GM12878 (cell line): ENCODE results near the gene CAPZB. TPM values are rescaled to one million over a fixed set of nuclear protein-coding genes. Genes with fewer than 3 reads are reported as not detected.

Experiments used
- ATAC-seq: fragments of 200-7000 bp; cut with Tn5 transposase; 3 replicates; pipeline ENCODE4 v1.9.1; 2020; ENCODE audit warnings: mild to moderate bottlenecking, moderate library complexity
- BruUV-seq: library from RNA; stranded (reverse); fragments of 400-500 nt; replicated peaks from 2 replicates; lab custom pipeline; 2021; lab: Mats Ljungman, UMichigan
- CTCF ChIA-PET: fragments of 300-600 bp; sonication (Branson Sonifier 250); formaldehyde crosslinking; extraction: SDS; loops from one replicate; lab custom pipeline; 2021; ENCODE audit warnings: inconsistent platforms; lab: Yijun Ruan, JAX
- POLR2A ChIA-PET: fragments of 350-600 bp; formaldehyde crosslinking; extraction: SDS; loops from one replicate; lab custom pipeline; 2021; ENCODE audit warnings: inconsistent platforms; lab: Charles Lee
- RAD21 ChIA-PET: fragments of 300-600 bp; sonication (Branson Sonifier 250); formaldehyde crosslinking; loops from one replicate; lab custom pipeline; 2023; ENCODE audit warnings: antibody characterized with exemption; ENCODE audit not compliant: unreplicated experiment; lab: Charles Lee
- SMC1A ChIA-PET: fragments of 300-600 bp; sonication (Branson Sonifier 250); formaldehyde crosslinking; loops from one replicate; lab custom pipeline; 2023; ENCODE audit not compliant: unreplicated experiment, uncharacterized antibody; lab: Charles Lee
- DNase-seq: peaks from one replicate; pipeline ENCODE4 v3.0.0-alpha.2; 2011; ENCODE audit warnings: low read depth, low spot score
- FAIRE-seq: peaks from 3 replicates; lab custom pipeline; 2011; peaks lifted over from hg19 to GRCh38; lab: Jason Lieb, UNC
- H2AFZ ChIP-seq: 2 replicates; pipeline ENCODE4 v1.6.0; 2011; ENCODE audit warnings: low read depth, low read length, control low read depth; ENCODE audit not compliant: control insufficient read depth
- H3K27ac ChIP-seq: 2 replicates; pipeline ENCODE4 v1.5.1; 2011; ENCODE audit warnings: control low read depth; ENCODE audit not compliant: control insufficient read depth, insufficient read depth
- H3K27me3 ChIP-seq, 2 experiments: replicated peaks in 1 of 2; 2 replicates each; pipeline versions ENCODE4 v1.6.0 to v1.6.1; 2011; ENCODE audit warnings: low read length in 1 of 2; ENCODE audit not compliant: control insufficient read depth in 2 of 2, insufficient read depth in 2 of 2
- H3K36me3 ChIP-seq, 2 experiments: 2 replicates each; pipeline ENCODE4 v1.5.1; 2011; ENCODE audit warnings: low read length in 1 of 2; ENCODE audit not compliant: control insufficient read depth in 2 of 2, insufficient read depth in 2 of 2
- H3K4me1 ChIP-seq: 2 replicates; pipeline ENCODE4 v1.6.1; 2011; ENCODE audit warnings: mild to moderate bottlenecking, low read length, moderate library complexity, mixed read lengths; ENCODE audit not compliant: control insufficient read depth, insufficient read depth
- H3K4me2 ChIP-seq: 2 replicates; pipeline ENCODE4 v1.6.0; 2011; ENCODE audit warnings: control low read depth; ENCODE audit not compliant: control insufficient read depth, insufficient read depth
- H3K4me3 ChIP-seq: fragments of 200-600 bp; sonication (generic); 2 replicates; pipeline ENCODE4 v1.5.1; 2016
- H3K79me2 ChIP-seq: 2 replicates; pipeline ENCODE4 v1.6.0; 2011; ENCODE audit warnings: low read length; ENCODE audit not compliant: control insufficient read depth, insufficient read depth
- H3K9ac ChIP-seq: 2 replicates; pipeline ENCODE4 v1.8.0; 2011; ENCODE audit warnings: low read length, control low read depth, mixed read lengths; ENCODE audit not compliant: control insufficient read depth, insufficient read depth
- H3K9me3 ChIP-seq: replicated peaks from 3 replicates; pipeline ENCODE4 v1.5.1; 2011; ENCODE audit warnings: mild to moderate bottlenecking, low read length; ENCODE audit not compliant: control insufficient read depth, insufficient read depth
- H4K20me1 ChIP-seq: 2 replicates; pipeline ENCODE4 v1.6.0; 2011; ENCODE audit not compliant: control insufficient read depth, insufficient read depth
- BMI1 ChIP-seq: fragments of 450-650 bp; IDR thresholded peaks from 2 replicates; pipeline ENCODE4 v1.6.1; 2016; ENCODE audit warnings: mild to moderate bottlenecking, moderate library complexity, borderline replicate concordance
- BRCA1 ChIP-seq: IDR thresholded peaks from 2 replicates; pipeline ENCODE4 v1.6.1; 2011; ENCODE audit warnings: low read depth, low read length, improper control_type of control experiment
- E2F8 ChIP-seq: fragments of 450-650 bp; IDR thresholded peaks from 2 replicates; pipeline ENCODE4 v1.6.1; 2018; ENCODE audit warnings: mild to moderate bottlenecking, low read depth, moderate library complexity; ENCODE audit not compliant: partially characterized antibody
- FOS ChIP-seq: IDR thresholded peaks from 3 replicates; pipeline ENCODE4 v1.6.1; 2011; ENCODE audit warnings: borderline replicate concordance; ENCODE audit not compliant: insufficient read length; ENCODE audit errors: extremely low read depth
- MEF2A ChIP-seq: IDR thresholded peaks from 2 replicates; pipeline ENCODE4 v1.6.1; 2011; ENCODE audit warnings: low read depth, mild to moderate bottlenecking, low read length, moderate library complexity; ENCODE audit not compliant: insufficient read depth
- MEF2B ChIP-seq: fragments of 450-650 bp; IDR thresholded peaks from 2 replicates; pipeline ENCODE4 v1.6.1; 2018; ENCODE audit warnings: mild to moderate bottlenecking, moderate library complexity; ENCODE audit not compliant: partially characterized antibody, poor library complexity, severe bottlenecking
- POLR2AphosphoS2 ChIP-seq: IDR thresholded peaks from 2 replicates; pipeline ENCODE4 v1.6.1; 2011; ENCODE audit warnings: low read depth, mild to moderate bottlenecking, low read length, improper control_type of control experiment, moderate library complexity
- RAD21 ChIP-seq: IDR thresholded peaks from 2 replicates; pipeline ENCODE4 v1.6.1; 2011; ENCODE audit warnings: mild to moderate bottlenecking, low read depth, low read length, moderate library complexity; ENCODE audit not compliant: insufficient read depth
- RB1 ChIP-seq: fragments of 450-650 bp; formaldehyde crosslinking; IDR thresholded peaks from 2 replicates; pipeline ENCODE4 v1.6.1; 2017; ENCODE audit warnings: mild to moderate bottlenecking, borderline replicate concordance
- TAF1 ChIP-seq: IDR thresholded peaks from 2 replicates; pipeline ENCODE4 v1.6.1; 2011; ENCODE audit warnings: mild to moderate bottlenecking, low read depth, low read length, borderline replicate concordance
- TCF12 ChIP-seq: IDR thresholded peaks from 2 replicates; pipeline ENCODE4 v1.6.1; 2011; ENCODE audit warnings: low read depth, mild to moderate bottlenecking, low read length
- YBX1 ChIP-seq: fragments of 450-650 bp; IDR thresholded peaks from 2 replicates; pipeline ENCODE4 v1.6.1; 2016; ENCODE audit warnings: antibody characterized with exemption
- ZBTB33 ChIP-seq: fragments of 450-650 bp; IDR thresholded peaks from 2 replicates; pipeline ENCODE4 v1.6.1; 2017; ENCODE audit warnings: mild to moderate bottlenecking
- ZNF207 ChIP-seq: fragments of 450-650 bp; IDR thresholded peaks from 2 replicates; pipeline ENCODE4 v1.6.1; 2014; ENCODE audit warnings: antibody characterized with exemption, mild to moderate bottlenecking, borderline replicate concordance
- WGBS: methylation state at CpG from one replicate; pipeline ENCODE4 v1.1.6; 2016; ENCODE audit warnings: low lambda C conversion rate; ENCODE audit not compliant: insufficient replicate concordance, insufficient coverage; ENCODE audit errors: missing lambda C conversion rate; 5-methylcytosine and 5-hydroxymethylcytosine counted together
- in situ Hi-C: fragments of 300-500 bp; cut with MboI; formaldehyde crosslinking; loops from 9 replicates; pipeline ENCODE4 v1.14.3; 2018; ENCODE audit warnings: mixed read lengths
- intact Hi-C: fragments of 100-400 bp; cut with micrococcal nuclease; formaldehyde crosslinking; loops from one replicate; pipeline ENCODE4 v1.14.2; 2022; ENCODE audit not compliant: unreplicated experiment
- polyA plus RNA-seq, 11 experiments: library from polyadenylated mRNA; depleted of rRNA in 4 of 11; unstranded in 6 of 11; stranded (reverse) in 5 of 11; fragments of >200 nt; fragmentation: Nextera tagmentation in 4 of 11; fragmentation: Illumina TruSeq in 1 of 11; extraction: Ambion mirVana in 4 of 11; extraction: Trizol in 1 of 11; gene quantifications; 1 replicate in 1 of 11; 2 replicates in 10 of 11; pipeline versions ENCODE4 v1.2.1 to v1.2.3, GENCODE V29; 2011 to 2016; ENCODE audit warnings: inconsistent platforms in 2 of 11, missing spikeins in 2 of 11, low read depth in 1 of 11
- total RNA-seq, 4 experiments: library from RNA; depleted of rRNA in 3 of 4; stranded (reverse); fragments of >200 nt in 3 of 4; fragmentation: Illumina TruSeq in 1 of 4; extraction: Trizol in 1 of 4; gene quantifications; 2 replicates each; pipeline versions ENCODE4 v1.2.1 to v1.2.3, GENCODE V29; 2013 to 2021

The CAPZB gene
- total and polyA plus RNA-seq, 10 of the 15 experiments (the other 5 are each of a cell fraction or from before 2014, with no cell fraction given) = 104 to 454 (median 213) TPM

- H3K79me2 ChIP-seq = no peaks in the 10 kb centered on the region
- BruUV-seq = no TSS peak
- H3K4me3 ChIP-seq = no peak overlapping the region
- 95% methylated on average over 10 of the region's 10 CpGs for WGBS
- ChIA-PET SMC1A (no interaction called here), RAD21 (no interaction called here), POLR2A (no interaction called here), CTCF (interaction anchor here (0.6 kb wide), 1 partner anchor 58 kb away, joined by 3 read pairs; no protein-coding TSS in a partner anchor)
- TF ChIP-seq FOS (no peak), TAF1 (no peak)
- H3K27me3 ChIP-seq = no peaks in the 10 kb centered on the region
- H3K36me3 ChIP-seq = peaks cover 4 to 7% of the 10 kb centered on the region in 2 experiments; a peak in 3 of 4 replicates
- H2AFZ ChIP-seq = no peak overlapping the region
- no peak overlapping the region for H3K4me2 ChIP-seq
- FAIRE-seq = no peak
- no peaks in the 10 kb centered on the region for H3K9me3 ChIP-seq
- intact Hi-C loops = no loop called here
- no peak for ATAC-seq
- no peak overlapping the region for H3K9ac ChIP-seq
- H4K20me1 ChIP-seq = no peaks in the 10 kb centered on the region
- no peak overlapping the region for H3K27ac ChIP-seq
- no peaks in the 10 kb centered on the region; the same call in 1 of the 2 replicates for H3K4me1 ChIP-seq
- in situ Hi-C loops = no loop called here
- DNase-seq = no peak
These were observed 162.9 kb downstream of the CAPZB start for GRCh38 chr1:19322481-19322880.

DNA sequence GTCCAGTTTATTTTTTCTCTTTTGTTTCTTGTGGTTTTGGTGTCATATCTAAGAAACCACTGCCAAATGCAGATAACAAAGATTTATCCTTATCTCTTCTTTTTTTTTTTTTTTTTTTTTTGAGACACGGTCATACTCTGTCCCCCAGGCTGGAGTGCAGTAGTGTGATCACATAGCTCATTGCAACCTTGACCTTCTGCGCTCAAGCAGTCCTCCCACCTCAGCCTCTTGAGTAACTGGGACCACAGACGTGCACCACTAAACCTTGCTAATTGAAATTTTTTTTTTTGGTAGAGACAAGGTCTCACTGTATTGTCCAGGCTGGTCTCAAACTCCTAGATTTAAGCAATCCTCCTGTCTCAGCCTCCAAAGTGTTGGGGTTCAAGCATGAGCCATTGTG, 164.3 kb downstream of the CAPZB start:
- no peak overlapping the region for H3K9ac ChIP-seq
- ChIA-PET POLR2A (no interaction called here), SMC1A (interaction anchor here (0.6 kb wide), 2 partner anchors 158 to 284 kb away, joined by 3 read pairs; no protein-coding TSS in a partner anchor), RAD21 (no interaction called here), CTCF (no interaction called here)
- no peak overlapping the region for H2AFZ ChIP-seq
- no peak for ATAC-seq
- H3K4me3 ChIP-seq = no peak overlapping the region
- H4K20me1 ChIP-seq = no peaks in the 10 kb centered on the region
- in situ Hi-C loops (no loop called here), intact Hi-C loops (no loop called here)
- H3K4me2 ChIP-seq = no peak overlapping the region
- BruUV-seq = no TSS peak
- no peak overlapping the region for H3K27ac ChIP-seq
- H3K79me2 ChIP-seq = peaks cover under 1% of the 10 kb centered on the region
- H3K4me1 ChIP-seq = peaks cover 12% of the 10 kb centered on the region
- peaks cover 4 to 6% of the 10 kb centered on the region in 2 experiments; a peak in 3 of 4 replicates for H3K36me3 ChIP-seq
- DNase-seq = no peak
- H3K27me3 ChIP-seq = no peaks in the 10 kb centered on the region
- H3K9me3 ChIP-seq = no peaks in the 10 kb centered on the region
- FAIRE-seq = no peak
- WGBS = 97% methylated on average over 3 of the region's 3 CpGs
- TF ChIP-seq TCF12 = no peak
- no peak for TF ChIP-seq ZBTB33
- no peak for TF ChIP-seq RAD21
- TF ChIP-seq BRCA1 = no peak
- no peak for TF ChIP-seq ZNF207
- TF ChIP-seq YBX1 = no peak
- no peak for TF ChIP-seq E2F8
- no peak for TF ChIP-seq RB1
- TF ChIP-seq BMI1 = no peak
- TF ChIP-seq MEF2A = no peak
- TF ChIP-seq MEF2B = no peak
- TF ChIP-seq POLR2AphosphoS2 = no peak
